H1 (cell line): ENCODE results near the gene ELMO3.

Experiments used
- TF ChIP-seq, protein P1 (sequence below), 3 experiments: IDR thresholded peaks; 1 replicate in 2 of 3; 2 replicates in 1 of 3; pipeline versions ENCODE4 v1.5.1 to v1.6.1; 2011; ENCODE audit warnings: low read length in 3 of 3, mild to moderate bottlenecking in 3 of 3, inconsistent platforms in 2 of 3, low read depth in 1 of 3, moderate library complexity in 1 of 3; ENCODE audit not compliant: insufficient read depth in 1 of 3; ENCODE audit errors: control extremely low read depth in 1 of 3
- TF ChIP-seq, protein P2 (sequence below): IDR thresholded peaks from 2 replicates; pipeline ENCODE4 v1.6.1; 2011; ENCODE audit warnings: low read depth, mild to moderate bottlenecking, low read length; ENCODE audit not compliant: insufficient read depth

DNA sequence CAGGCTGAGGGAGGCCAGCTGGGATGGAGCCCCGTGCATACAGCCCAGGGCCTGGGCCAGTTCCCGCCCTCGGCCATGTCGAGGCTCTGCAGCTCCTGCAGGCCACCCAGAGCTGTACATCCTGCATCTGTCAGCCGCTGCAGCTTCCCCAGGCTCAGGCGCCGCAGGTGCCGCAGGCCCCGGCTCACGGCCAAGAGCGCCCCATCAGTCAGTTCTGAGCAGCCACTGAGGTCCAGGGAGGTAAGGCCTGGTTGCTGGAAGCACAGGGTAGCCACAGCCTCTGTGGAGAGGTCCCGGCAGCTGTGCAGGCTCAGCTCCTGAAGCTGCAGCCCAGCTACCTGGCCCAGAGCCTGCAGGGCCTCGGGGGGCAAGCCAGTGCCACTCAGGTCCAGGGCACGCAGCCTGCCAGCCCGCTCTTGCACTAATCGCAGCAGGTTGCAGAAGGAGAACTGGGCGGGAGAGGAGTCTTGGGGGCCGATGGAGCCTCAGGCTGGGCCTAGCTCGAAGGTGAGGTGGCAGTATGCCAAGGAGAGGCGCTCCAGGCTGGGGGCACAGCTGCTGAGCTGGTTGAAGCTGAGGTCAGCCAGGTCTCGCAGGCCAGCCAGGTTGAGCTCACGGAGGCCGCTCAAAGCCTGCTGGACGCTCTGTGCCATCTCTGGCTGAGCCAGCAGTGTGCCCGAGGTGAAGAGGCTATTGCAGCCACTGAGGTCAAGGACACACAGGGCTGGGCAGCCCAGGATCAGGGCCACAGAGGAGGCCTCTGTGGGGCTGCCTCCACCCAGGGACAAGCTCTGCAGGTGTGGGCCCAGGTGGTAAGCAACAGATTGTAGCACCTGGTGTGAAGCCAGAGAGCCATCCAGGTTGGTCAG is 11.4 kb downstream of the ELMO3 start:
- TF ChIP-seq, protein P1, sequence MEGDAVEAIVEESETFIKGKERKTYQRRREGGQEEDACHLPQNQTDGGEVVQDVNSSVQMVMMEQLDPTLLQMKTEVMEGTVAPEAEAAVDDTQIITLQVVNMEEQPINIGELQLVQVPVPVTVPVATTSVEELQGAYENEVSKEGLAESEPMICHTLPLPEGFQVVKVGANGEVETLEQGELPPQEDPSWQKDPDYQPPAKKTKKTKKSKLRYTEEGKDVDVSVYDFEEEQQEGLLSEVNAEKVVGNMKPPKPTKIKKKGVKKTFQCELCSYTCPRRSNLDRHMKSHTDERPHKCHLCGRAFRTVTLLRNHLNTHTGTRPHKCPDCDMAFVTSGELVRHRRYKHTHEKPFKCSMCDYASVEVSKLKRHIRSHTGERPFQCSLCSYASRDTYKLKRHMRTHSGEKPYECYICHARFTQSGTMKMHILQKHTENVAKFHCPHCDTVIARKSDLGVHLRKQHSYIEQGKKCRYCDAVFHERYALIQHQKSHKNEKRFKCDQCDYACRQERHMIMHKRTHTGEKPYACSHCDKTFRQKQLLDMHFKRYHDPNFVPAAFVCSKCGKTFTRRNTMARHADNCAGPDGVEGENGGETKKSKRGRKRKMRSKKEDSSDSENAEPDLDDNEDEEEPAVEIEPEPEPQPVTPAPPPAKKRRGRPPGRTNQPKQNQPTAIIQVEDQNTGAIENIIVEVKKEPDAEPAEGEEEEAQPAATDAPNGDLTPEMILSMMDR (IDR thresholded peaks at IDR 0.05; ENCODE audit: control extremely low read depth in 1 of 3, insufficient read depth in 1 of 3, low read depth in 1 of 3, low read length in 3 of 3), result no peak
- TF ChIP-seq, protein P2, sequence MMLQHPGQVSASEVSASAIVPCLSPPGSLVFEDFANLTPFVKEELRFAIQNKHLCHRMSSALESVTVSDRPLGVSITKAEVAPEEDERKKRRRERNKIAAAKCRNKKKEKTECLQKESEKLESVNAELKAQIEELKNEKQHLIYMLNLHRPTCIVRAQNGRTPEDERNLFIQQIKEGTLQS, result no peak
